Esophagus squamous epithelium (tissue), 5 donors: Measurements from ENCODE around the gene CCNY. TPM values are rescaled to one million over a fixed set of nuclear protein-coding genes. Genes with fewer than 3 reads are reported as not detected.

Experiments
- DNase-seq: peaks from one replicate; lab custom pipeline; 2025; lab: John Stamatoyannopoulos, UW
- H3K27ac ChIP-seq, 4 donors: fragments of 200-600 bp; sonication (generic); one replicate each; pipeline ENCODE4 v1.5.1; 2016 to 2019; ENCODE audit warnings: mild to moderate bottlenecking in 1 of 4
- H3K27me3 ChIP-seq, 4 donors: fragments of 200-600 bp; sonication (generic); 1 replicate in 3 of 4; 2 replicates in 1 of 4; pipeline versions ENCODE4 v1.5.1 to v1.6.0; 2017 to 2021; ENCODE audit warnings: antibody characterized with exemption in 1 of 4
- H3K36me3 ChIP-seq, 3 donors: fragments of 200-600 bp; sonication (generic); one replicate each; pipeline ENCODE4 v1.5.1; 2016 to 2019
- H3K4me1 ChIP-seq, 3 donors: fragments of 200-600 bp; sonication (generic); one replicate each; pipeline ENCODE4 v1.5.1; 2017 to 2019
- H3K4me3 ChIP-seq, 4 donors: fragments of 200-600 bp; sonication (generic); 1 replicate in 3 of 4; 2 replicates in 1 of 4; pipeline ENCODE4 v1.5.1; 2016 to 2019; ENCODE audit warnings: mild to moderate bottlenecking in 2 of 4, moderate library complexity in 1 of 4
- H3K9me3 ChIP-seq, 3 donors: fragments of 200-600 bp; sonication (generic); one replicate each; pipeline ENCODE4 v1.5.1; 2016 to 2019
- POLR2A ChIP-seq, 4 donors: fragments of 450-650 bp; IDR thresholded peaks; one replicate each; pipeline ENCODE4 v1.6.1; 2017; ENCODE audit warnings: antibody characterized with exemption in 4 of 4, mild to moderate bottlenecking in 4 of 4, moderate library complexity in 3 of 4
- WGBS, 2 donors: methylation state at CpG; one replicate each; pipeline ENCODE4 v1.1.5; 2018; 5-methylcytosine and 5-hydroxymethylcytosine counted together
- intact Hi-C: fragments of 100-400 bp; cut with DNase I; formaldehyde crosslinking; loops from one replicate; pipeline ENCODE4 v1.15.0; 2022
- total RNA-seq, 4 donors: library from RNA; depleted of rRNA; stranded (reverse); fragments of >200 nt; gene quantifications; one replicate each; pipeline ENCODE4 v1.1.0, GENCODE V29; 2016
- TF ChIP-seq, protein P1 (sequence below), 6 experiments: fragments of 450-650 bp in 4 of 6; fragments of 200-600 bp in 2 of 6; sonication (generic) in 2 of 6; IDR thresholded peaks; one replicate each; pipeline ENCODE4 v1.5.1; 2016 to 2019; ENCODE audit warnings: antibody characterized with exemption in 6 of 6, mild to moderate bottlenecking in 4 of 6, moderate library complexity in 4 of 6
- donor health status: DM: yes; HTN: yes; CAD: no.

CCNY gene
- total RNA-seq, 4 donors from 2014 or later: 24.1 to 41.5 (median 30.4) TPM

DNA sequence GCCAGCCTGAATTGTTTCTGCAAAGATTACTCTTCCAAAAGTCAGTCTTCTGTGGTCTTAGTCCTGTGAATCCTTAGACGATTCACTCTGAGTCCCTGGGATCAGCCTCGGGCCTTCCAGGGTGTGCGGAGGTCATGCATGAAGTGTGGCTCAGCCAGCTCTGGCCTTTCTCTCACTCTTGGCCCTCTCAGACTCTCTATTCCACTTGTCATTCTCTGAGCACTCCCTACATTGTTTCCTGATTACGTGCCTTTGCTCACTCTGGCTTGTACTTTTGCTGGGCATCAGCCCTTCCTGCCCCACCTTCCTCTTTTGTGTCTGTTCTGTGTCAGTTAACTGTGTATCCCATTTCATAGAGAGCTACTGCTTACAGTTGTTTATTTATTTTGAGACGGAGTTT lies 36.0 kb downstream of the CCNY start:
- Histone ChIP-seq H3K36me3 (no peaks in the 10 kb centered on the region), H3K27me3 (no peaks in the 10 kb centered on the region), H3K27ac (peak overlapping the region; percentile 75 to 89 (median 78)), H3K4me1 (peaks cover 13 to 74% (median 17%) of the 10 kb centered on the region in 3 donors), H3K9me3 (no peaks in the 10 kb centered on the region), H3K4me3 (no peak overlapping the region)
- intact Hi-C loops: no loop called here
- no peak for DNase-seq
- TF ChIP-seq POLR2A (IDR thresholded peaks at IDR 0.05): no peak
- TF ChIP-seq, protein P1, sequence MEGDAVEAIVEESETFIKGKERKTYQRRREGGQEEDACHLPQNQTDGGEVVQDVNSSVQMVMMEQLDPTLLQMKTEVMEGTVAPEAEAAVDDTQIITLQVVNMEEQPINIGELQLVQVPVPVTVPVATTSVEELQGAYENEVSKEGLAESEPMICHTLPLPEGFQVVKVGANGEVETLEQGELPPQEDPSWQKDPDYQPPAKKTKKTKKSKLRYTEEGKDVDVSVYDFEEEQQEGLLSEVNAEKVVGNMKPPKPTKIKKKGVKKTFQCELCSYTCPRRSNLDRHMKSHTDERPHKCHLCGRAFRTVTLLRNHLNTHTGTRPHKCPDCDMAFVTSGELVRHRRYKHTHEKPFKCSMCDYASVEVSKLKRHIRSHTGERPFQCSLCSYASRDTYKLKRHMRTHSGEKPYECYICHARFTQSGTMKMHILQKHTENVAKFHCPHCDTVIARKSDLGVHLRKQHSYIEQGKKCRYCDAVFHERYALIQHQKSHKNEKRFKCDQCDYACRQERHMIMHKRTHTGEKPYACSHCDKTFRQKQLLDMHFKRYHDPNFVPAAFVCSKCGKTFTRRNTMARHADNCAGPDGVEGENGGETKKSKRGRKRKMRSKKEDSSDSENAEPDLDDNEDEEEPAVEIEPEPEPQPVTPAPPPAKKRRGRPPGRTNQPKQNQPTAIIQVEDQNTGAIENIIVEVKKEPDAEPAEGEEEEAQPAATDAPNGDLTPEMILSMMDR (IDR thresholded peaks at IDR 0.05): no peak
- WGBS, 2 donors: 27 to 62% methylated on average over 5 of the region's 5 CpGs

DNA sequence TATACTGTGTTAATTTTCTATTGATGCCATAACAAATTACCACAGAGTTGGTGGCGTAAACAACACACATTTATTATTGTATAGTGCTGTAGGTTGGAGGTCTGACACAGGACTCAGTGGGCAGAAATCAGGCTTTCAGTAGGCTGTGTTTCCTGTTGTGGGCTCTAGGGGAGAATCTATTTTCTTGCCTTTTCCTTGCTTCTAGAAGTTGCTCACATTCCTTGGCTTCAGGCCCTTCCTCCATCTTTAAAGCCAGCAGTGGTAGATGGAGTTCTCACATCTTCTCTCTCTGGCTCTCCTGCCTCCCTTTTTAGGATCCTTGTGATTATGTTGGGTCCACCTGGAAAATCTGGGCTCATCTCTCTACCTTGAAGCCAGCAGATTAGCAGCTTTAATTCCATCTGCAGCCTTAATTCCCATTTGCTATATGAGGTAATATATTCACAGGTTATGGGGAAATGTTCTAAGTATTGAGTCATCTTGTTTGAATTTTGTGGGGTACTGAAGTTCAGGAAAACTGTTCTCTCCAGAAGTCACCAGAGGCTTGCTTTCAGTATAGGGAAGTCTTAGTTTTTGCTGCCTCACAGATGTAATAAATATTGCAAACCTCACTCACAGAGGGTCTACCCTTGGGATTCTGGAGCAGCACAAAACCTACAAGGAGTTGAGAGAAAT lies 38.9 kb downstream of the CCNY start:
- intact Hi-C loops: no loop called here
- Histone ChIP-seq H3K27me3 (no peaks in the 10 kb centered on the region), H3K27ac (no peak overlapping the region), H3K36me3 (no peaks in the 10 kb centered on the region), H3K4me3 (no peak overlapping the region), H3K9me3 (no peaks in the 10 kb centered on the region), H3K4me1 (peaks cover 18 to 83% (median 21%) of the 10 kb centered on the region in 3 donors)
- TF ChIP-seq, protein P1 (IDR thresholded peaks at IDR 0.05): no peak
- no peak for TF ChIP-seq POLR2A (IDR thresholded peaks at IDR 0.05)
- no peak for DNase-seq
- 85 to 93% methylated on average over 1 of the region's 1 CpG for WGBS, 2 donors

DNA sequence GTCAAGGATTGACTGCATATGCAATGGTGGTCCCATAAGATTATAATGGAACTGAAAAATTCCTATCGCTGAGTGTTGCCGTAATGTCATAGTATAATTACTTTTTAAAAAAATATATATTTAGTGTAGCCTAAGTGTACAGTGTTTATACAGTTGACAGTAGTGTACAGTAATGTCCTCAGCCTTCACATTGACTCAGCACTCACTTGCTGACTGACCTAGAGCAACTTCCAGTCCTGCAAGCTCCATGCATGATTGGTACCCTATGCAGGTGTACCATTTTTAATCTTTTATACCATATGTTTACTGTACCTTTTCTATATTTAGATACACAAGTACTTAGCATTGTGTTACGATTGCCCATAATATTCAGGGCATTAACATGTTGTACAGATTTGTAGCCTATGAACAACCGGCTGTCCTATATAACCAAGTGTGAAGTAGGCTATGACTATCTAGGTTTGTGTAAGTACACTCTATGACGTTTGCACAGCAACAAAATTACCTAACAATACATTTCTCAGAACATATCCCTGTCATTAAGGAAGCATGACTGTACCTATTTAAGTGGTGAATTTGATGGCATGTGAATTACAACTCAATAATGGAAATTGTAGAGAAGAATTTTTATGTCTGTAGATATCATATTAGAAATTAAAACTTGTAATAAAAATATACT lies 40.9 kb downstream of the CCNY start:
- H3K4me1 ChIP-seq: peaks cover 9 to 72% (median 15%) of the 10 kb centered on the region in 3 donors
- WGBS, 2 donors: 74 to 77% methylated on average over 5 of the region's 5 CpGs

DNA sequence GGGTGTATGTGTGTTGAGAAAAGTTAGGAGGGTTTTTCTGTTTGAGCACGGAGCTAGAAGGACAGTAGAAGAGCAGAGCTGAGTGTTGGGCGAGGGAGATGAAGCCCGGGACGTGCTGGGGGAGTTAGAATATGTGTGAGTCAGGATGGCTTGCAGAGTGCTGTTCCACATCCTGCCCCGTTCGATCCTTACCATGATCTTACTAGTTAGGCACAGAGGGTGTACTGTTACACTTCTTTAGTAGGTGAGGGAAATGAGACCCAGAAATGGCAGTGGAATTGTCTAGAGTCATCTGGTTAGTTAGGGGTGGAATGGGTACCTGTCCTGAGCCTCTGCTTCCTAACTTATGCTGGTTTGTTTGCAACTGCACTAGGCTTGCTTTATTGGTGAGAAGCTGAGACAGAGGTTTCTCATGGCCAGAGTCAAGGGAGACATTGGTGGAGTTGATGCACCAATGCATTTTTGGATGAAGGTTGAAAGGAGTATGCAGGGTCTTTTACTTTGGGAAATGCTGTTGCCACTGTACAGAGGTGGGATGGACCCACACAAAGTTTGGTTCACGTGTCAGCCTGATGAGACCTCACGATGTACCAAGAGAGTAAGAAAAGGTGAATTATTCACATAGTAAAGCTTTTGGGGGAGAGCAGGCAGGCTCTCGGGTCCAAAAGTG lies 42.4 kb downstream of the CCNY start:
- peaks cover 9 to 58% (median 15%) of the 10 kb centered on the region in 3 donors for H3K4me1 ChIP-seq
- 73 to 79% methylated on average over 9 of the region's 9 CpGs for WGBS, 2 donors
- H3K27me3 ChIP-seq: no peaks in the 10 kb centered on the region
- H3K9me3 ChIP-seq: no peaks in the 10 kb centered on the region
- TF ChIP-seq, protein P1 (IDR thresholded peaks at IDR 0.05): no peak
- no peak for TF ChIP-seq POLR2A (IDR thresholded peaks at IDR 0.05)
- no peak overlapping the region for H3K4me3 ChIP-seq
- DNase-seq: no peak
- intact Hi-C loops: no loop called here
- no peaks in the 10 kb centered on the region for H3K36me3 ChIP-seq
- peak overlapping the region; percentile 19 to 74 (median 62) for H3K27ac ChIP-seq

More for the DNA sequence above, 40.9 kb downstream of the CCNY start:
- Histone ChIP-seq H3K27ac (peak overlapping the region in 1 of 4 donors; percentile 18), H3K4me3 (no peak overlapping the region), H3K27me3 (no peaks in the 10 kb centered on the region), H3K9me3 (no peaks in the 10 kb centered on the region), H3K36me3 (no peaks in the 10 kb centered on the region)
- intact Hi-C loops: no loop called here
- DNase-seq: no peak
- no peak for TF ChIP-seq POLR2A (IDR thresholded peaks at IDR 0.05)
- TF ChIP-seq, protein P1 (IDR thresholded peaks at IDR 0.05): no peak
